Stomach (tissue), 4 donors: ENCODE results near the gene PTPRC.

ENCODE experiments used
- POLR2A ChIP-seq, 4 donors: fragments of 450-650 bp; IDR thresholded peaks; one replicate each; pipeline ENCODE4 v1.6.1; 2016; ENCODE audit warnings: antibody characterized with exemption in 4 of 4, control low read depth in 2 of 4, mild to moderate bottlenecking in 1 of 4, moderate library complexity in 1 of 4
- TF ChIP-seq, protein P1 (sequence below), 7 experiments: fragments of 450-650 bp in 4 of 7; fragments of 200-600 bp in 3 of 7; sonication (generic) in 3 of 7; IDR thresholded peaks; one replicate each; pipeline ENCODE4 v1.5.1; 2016 to 2019; ENCODE audit warnings: antibody characterized with exemption in 7 of 7, control low read depth in 2 of 7, mild to moderate bottlenecking in 1 of 7

DNA sequence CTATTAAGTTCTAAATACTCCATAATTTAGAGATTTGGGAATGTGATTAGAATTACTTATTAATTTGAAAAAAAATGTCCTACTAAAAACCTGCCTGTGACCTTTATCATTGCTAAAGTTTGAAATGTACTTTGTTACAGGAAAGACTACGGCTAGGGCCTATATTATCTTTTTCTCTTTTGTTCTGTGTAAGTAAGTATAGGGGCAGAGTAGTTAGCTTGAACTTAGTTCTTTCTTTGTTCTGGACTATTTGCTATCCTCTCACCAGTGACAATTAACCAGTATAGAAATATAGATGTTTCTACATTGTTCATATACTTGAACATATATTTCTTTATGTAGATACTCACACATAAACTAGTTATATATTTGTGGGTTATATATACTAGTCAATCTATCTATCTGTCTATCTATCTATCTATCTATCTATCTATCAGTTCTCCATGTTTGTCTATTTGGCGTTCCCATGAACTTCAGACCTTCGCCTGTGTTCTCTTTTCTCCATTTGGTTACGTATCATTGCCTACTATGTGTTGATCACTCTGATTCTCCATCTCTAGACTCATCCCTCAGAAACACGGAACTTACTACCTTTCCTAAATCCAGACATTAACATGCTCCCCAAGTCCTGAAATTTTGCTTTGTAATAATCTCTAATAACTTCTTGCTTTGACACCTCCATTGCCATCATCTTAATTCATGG is 3.3 kb downstream of the PTPRC start:
- TF ChIP-seq, protein P1, sequence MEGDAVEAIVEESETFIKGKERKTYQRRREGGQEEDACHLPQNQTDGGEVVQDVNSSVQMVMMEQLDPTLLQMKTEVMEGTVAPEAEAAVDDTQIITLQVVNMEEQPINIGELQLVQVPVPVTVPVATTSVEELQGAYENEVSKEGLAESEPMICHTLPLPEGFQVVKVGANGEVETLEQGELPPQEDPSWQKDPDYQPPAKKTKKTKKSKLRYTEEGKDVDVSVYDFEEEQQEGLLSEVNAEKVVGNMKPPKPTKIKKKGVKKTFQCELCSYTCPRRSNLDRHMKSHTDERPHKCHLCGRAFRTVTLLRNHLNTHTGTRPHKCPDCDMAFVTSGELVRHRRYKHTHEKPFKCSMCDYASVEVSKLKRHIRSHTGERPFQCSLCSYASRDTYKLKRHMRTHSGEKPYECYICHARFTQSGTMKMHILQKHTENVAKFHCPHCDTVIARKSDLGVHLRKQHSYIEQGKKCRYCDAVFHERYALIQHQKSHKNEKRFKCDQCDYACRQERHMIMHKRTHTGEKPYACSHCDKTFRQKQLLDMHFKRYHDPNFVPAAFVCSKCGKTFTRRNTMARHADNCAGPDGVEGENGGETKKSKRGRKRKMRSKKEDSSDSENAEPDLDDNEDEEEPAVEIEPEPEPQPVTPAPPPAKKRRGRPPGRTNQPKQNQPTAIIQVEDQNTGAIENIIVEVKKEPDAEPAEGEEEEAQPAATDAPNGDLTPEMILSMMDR (IDR thresholded peaks at IDR 0.05) = no peak
- TF ChIP-seq POLR2A (IDR thresholded peaks at IDR 0.05) = no peak
